ENCODE data around the gene SLC25A38. TPM values are rescaled to one million over a fixed set of nuclear protein-coding genes. Genes with fewer than 3 reads are reported as not detected.

The SLC25A38 gene
- total and polyA plus RNA-seq, 9 of the 15 experiments (the other 6 are each of a cell fraction or from before 2014, with no cell fraction given): 13.5 to 51.1 (median 30.6) TPM

- TF ChIP-seq CTCFL (IDR thresholded peaks at IDR 0.05; ENCODE audit: borderline replicate concordance, insufficient read depth, low read depth, low read length, poor library complexity, severe bottlenecking): peak; percentile 98
- TF ChIP-seq FIP1L1 (IDR thresholded peaks at IDR 0.05; ENCODE audit: low read depth, low read length, poor library complexity, severe bottlenecking): peak; percentile 97
- TF ChIP-seq CHD7 (IDR thresholded peaks at IDR 0.05; ENCODE audit: low read depth, low read length): no peak
- no peak for TF ChIP-seq ZNF398 (CRISPR knock-in tag; IDR thresholded peaks at IDR 0.05)
- TF ChIP-seq NFYB (IDR thresholded peaks at IDR 0.05; ENCODE audit: extremely low read depth, insufficient read length): peak; percentile 58
- peak in 1 of 2 experiments; percentile 82; a peak in 1 of 4 replicates for TF ChIP-seq KDM4B (IDR thresholded peaks at IDR 0.05; ENCODE audit: borderline replicate concordance in 2 of 2, low read depth in 1 of 2)
- no peak for TF ChIP-seq THRA (IDR thresholded peaks at IDR 0.05)
These were observed 23.4 kb downstream of the SLC25A38 start, which contains the start of gene RPSA (continued) for GRCh38 chr3:39406368-39407258.

Data from K562 (cell line).